ENCODE results near the gene CDK13. TPM values are rescaled to one million over a fixed set of nuclear protein-coding genes. Genes with fewer than 3 reads are reported as not detected.

The CDK13 gene
- total RNA-seq, 1 experiment from 2014 or later = 52.2 TPM

DNA sequence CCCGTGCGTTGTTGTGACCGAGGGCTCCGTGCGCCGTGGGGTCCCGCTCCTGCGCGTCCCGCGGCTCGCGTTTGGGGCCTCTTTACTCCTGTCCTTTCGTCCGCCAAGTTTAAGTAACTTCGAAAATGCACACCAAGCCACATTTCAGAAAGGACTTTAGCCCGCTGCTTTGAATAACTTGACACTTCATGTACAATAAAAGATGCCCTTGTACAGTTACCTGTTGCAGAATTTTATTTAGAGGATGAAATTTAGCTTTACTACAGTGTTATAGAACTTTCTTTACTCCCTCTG, 185.2 kb downstream of the CDK13 start:
- H2AFZ ChIP-seq (ENCODE audit: low read length) = no peak overlapping the region
- H2BK15ac ChIP-seq (ENCODE audit: low read depth, low read length) = no peak overlapping the region
- H4K5ac ChIP-seq (ENCODE audit: insufficient read length, low read depth, low read length) = no peak overlapping the region
- H3K79me1 ChIP-seq (ENCODE audit: insufficient read depth, low read depth, low read length, poor library complexity, severe bottlenecking) = no peaks in the 10 kb centered on the region
- H4K8ac ChIP-seq (replicated peaks; ENCODE audit: insufficient read length, low read depth, low read length) = no peak overlapping the region
- peak overlapping the region; percentile 87 to 94 for H3K4me3 Mint-ChIP-seq
- H3K23me2 ChIP-seq (ENCODE audit: insufficient read length, low read depth, low read length, poor library complexity, severe bottlenecking) = no peaks in the 10 kb centered on the region
- no peak overlapping the region for H2BK12ac ChIP-seq (ENCODE audit: insufficient read length, low read depth, low read length)
- H3K4me1 ChIP-seq (ENCODE audit: insufficient read depth, low read length) = no peaks in the 10 kb centered on the region
- H3K27me3 Mint-ChIP-seq (ENCODE audit: low read depth) = peaks cover 16% of the 10 kb centered on the region
- H3K36me3 Mint-ChIP-seq (ENCODE audit: insufficient read depth in 1 of 3, low read depth in 3 of 3) = peaks cover 0 to 11% (median 2%) of the 10 kb centered on the region in 3 experiments; a peak in 3 of 7 replicates
- no peak overlapping the region for H3K27ac ChIP-seq (ENCODE audit: insufficient read length, low read depth, low read length)
- DNase-seq = no peak
- no peak overlapping the region for H2AK5ac ChIP-seq (ENCODE audit: insufficient read length, low read length)
- H3K79me2 ChIP-seq (ENCODE audit: insufficient read depth, low read length) = peaks cover 7% of the 10 kb centered on the region; the same call in 1 of the 2 replicates
- no peak overlapping the region for H2BK5ac ChIP-seq (ENCODE audit: insufficient read length, low read length)
- H4K20me1 ChIP-seq (ENCODE audit: control insufficient read depth, insufficient read depth, insufficient read length) = no peaks in the 10 kb centered on the region
- no CpG with 5 or more reads among the region's 17 CpGs for WGBS (ENCODE audit: extremely low coverage, insufficient read length, low lambda C conversion rate)
- peak overlapping the region; percentile 65 for H3K4me2 ChIP-seq (ENCODE audit: insufficient read depth, insufficient read length, low read length)
- no peak overlapping the region for H3K27ac Mint-ChIP-seq
- no peak overlapping the region for H3K23ac ChIP-seq (ENCODE audit: insufficient read length, low read depth, low read length)
- H3T11ph ChIP-seq (ENCODE audit: low read length) = no peak overlapping the region
- peaks cover 11 to 12% of the 10 kb centered on the region in 2 experiments for H3K4me1 Mint-ChIP-seq
- H2BK20ac ChIP-seq (ENCODE audit: low read depth, low read length, poor library complexity, severe bottlenecking) = no peak overlapping the region
- H3K9me3 ChIP-seq (ENCODE audit: control insufficient read depth, low read depth, low read length) = no peaks in the 10 kb centered on the region
- H3K9ac ChIP-seq (ENCODE audit: extremely low read depth, insufficient read length, low read length) = no peak overlapping the region
- TF ChIP-seq, protein P1, sequence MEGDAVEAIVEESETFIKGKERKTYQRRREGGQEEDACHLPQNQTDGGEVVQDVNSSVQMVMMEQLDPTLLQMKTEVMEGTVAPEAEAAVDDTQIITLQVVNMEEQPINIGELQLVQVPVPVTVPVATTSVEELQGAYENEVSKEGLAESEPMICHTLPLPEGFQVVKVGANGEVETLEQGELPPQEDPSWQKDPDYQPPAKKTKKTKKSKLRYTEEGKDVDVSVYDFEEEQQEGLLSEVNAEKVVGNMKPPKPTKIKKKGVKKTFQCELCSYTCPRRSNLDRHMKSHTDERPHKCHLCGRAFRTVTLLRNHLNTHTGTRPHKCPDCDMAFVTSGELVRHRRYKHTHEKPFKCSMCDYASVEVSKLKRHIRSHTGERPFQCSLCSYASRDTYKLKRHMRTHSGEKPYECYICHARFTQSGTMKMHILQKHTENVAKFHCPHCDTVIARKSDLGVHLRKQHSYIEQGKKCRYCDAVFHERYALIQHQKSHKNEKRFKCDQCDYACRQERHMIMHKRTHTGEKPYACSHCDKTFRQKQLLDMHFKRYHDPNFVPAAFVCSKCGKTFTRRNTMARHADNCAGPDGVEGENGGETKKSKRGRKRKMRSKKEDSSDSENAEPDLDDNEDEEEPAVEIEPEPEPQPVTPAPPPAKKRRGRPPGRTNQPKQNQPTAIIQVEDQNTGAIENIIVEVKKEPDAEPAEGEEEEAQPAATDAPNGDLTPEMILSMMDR (conservative IDR thresholded peaks at IDR 0.05) = no peak
- H3K14ac ChIP-seq (ENCODE audit: insufficient read depth, low read length) = no peak overlapping the region; the same call in 1 of the 2 replicates
- H3K56ac ChIP-seq (ENCODE audit: insufficient read length, low read depth, low read length) = no peak overlapping the region
- no peak overlapping the region for H3K18ac ChIP-seq (ENCODE audit: insufficient read length, low read depth, low read length)
- no peak overlapping the region for H3K4ac ChIP-seq (ENCODE audit: low read depth, low read length)
- H3K9me3 Mint-ChIP-seq = no peaks in the 10 kb centered on the region; a peak in 1 of 5 replicates
- no peak overlapping the region for H2BK120ac ChIP-seq (ENCODE audit: low read depth, low read length, poor library complexity, severe bottlenecking)
- no peaks in the 10 kb centered on the region; the same call in 1 of the 2 replicates for H3K27me3 ChIP-seq (ENCODE audit: insufficient read depth, low read length)
- no peak overlapping the region for H4K91ac ChIP-seq (ENCODE audit: insufficient read length, low read depth, low read length)
